ENCODE data around the gene DPEP2NB. TPM values are rescaled to one million over a fixed set of nuclear protein-coding genes. Genes with fewer than 3 reads are reported as not detected.
A peak's percentile ranks its signal among the peaks of the same experiment; 100 is the strongest.

DPEP2NB gene
- total RNA-seq, 2 experiments from 2014 or later: not detected

DNA sequence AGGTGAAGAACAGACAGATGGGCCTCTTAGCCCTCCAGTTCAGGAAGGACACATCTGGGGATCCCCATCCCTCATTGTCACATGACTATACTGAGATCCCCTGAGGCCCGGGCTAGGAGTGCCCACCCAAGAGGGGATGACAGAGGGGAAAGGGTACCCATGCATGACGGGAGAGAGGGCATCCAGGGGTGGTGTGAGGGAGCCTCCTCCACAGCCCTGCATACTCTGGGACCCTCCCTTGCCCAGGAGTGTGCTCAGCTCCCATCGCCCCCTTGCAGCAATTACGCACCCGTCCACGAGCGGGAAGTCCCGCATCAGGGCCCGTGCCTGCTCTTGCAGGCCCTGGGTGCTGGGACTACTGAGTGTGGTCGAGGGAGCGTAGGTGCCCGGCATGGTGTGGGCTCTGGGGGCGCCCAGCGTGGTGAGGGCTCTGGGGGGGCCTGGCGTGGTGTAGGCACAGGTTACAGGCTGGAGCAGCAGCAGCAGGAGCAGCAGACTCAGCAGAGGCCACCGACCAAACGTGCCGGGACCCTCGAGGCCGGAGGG is 23.0 kb downstream of the DPEP2NB start:
- DNase-seq: no peak
- H3K9me3 Mint-ChIP-seq: peaks cover 3% of the 10 kb centered on the region
- H3K4me3 Mint-ChIP-seq: no peak overlapping the region
- ATAC-seq (ENCODE audit: low read depth): no peak
- H3K27ac Mint-ChIP-seq: peak overlapping the region; percentile 99
- H3K4me1 Mint-ChIP-seq: peaks cover 16% of the 10 kb centered on the region
- POLR2A ChIA-PET: interaction anchor here (0.9 kb wide), 1 partner anchor 57 kb away, joined by 3 read pairs; no protein-coding TSS in a partner anchor
- no peaks in the 10 kb centered on the region for H3K27me3 Mint-ChIP-seq
- peaks cover 6% of the 10 kb centered on the region for H3K36me3 Mint-ChIP-seq

DNA sequence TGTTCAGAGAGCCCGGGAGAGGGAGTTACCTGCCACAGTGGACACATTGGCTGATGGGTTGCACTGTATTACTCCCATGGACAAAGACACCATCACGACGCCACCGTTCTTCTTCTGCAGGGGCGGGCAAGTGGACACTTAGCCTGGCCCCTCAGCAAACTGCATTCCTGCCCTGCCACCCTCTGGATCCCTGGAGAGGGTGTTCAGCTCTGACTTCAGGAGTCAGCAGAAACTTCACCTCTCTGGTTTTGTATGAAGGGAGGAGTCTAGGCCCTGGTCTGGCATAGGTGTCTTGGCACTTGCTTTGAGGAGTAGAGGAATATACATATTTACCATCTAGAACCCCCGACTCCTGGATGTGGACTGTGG is 25.7 kb downstream of the DPEP2NB start:
- Mint-ChIP-seq H3K4me3 (no peak overlapping the region), H3K36me3 (no peaks in the 10 kb centered on the region), H3K4me1 (peaks cover 15% of the 10 kb centered on the region), H3K9me3 (no peaks in the 10 kb centered on the region), H3K27me3 (no peaks in the 10 kb centered on the region), H3K27ac (peak overlapping the region; percentile 35)
- DNase-seq: no peak
- POLR2A ChIA-PET: no interaction called here
- ATAC-seq (ENCODE audit: low read depth): no peak

DNA sequence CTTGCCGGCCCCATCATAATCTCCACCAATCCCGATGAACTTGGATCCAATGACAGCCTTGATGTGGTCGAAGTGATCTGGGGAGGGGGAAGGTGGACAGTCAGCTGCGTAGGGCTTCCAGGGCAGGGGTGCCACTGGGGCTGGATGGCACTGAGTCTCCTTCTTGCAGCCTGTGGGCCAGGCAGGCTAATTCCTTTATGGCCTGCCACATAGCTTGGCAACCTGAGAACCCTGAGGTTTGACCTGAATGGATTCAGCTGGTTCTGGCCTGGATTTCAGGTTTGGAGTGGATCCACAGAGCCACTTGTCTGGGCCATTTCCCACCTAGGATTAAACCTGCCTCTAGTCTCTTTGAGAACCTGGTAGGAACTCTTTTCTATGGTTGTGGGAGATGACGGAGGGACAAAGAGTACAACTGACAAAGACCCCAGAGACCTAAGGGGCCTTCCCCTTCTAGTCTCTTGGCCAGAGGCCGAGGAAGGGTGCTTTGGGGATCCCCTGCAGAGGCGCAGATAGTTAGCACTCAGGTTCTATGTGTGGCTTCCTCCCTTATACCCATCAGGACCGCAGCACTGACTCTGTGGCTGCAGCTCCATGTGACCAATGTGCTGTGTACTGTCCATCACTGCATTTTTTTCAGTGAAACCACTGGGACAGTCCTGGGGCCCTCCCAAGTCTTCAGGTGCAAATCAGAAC is 26.2 kb downstream of the DPEP2NB start:
- H3K4me1 Mint-ChIP-seq: peaks cover 17% of the 10 kb centered on the region
- peak overlapping the region; percentile 34 for H3K27ac Mint-ChIP-seq
- no peaks in the 10 kb centered on the region for H3K36me3 Mint-ChIP-seq
- ATAC-seq (ENCODE audit: low read depth) (no peak), DNase-seq (no peak)
- POLR2A ChIA-PET: interaction anchor here (1.2 kb wide), 1 partner anchor 54 kb away, joined by 4 read pairs; no protein-coding TSS in a partner anchor
- no peaks in the 10 kb centered on the region for H3K9me3 Mint-ChIP-seq
- H3K4me3 Mint-ChIP-seq: no peak overlapping the region
- no peaks in the 10 kb centered on the region for H3K27me3 Mint-ChIP-seq

DNA sequence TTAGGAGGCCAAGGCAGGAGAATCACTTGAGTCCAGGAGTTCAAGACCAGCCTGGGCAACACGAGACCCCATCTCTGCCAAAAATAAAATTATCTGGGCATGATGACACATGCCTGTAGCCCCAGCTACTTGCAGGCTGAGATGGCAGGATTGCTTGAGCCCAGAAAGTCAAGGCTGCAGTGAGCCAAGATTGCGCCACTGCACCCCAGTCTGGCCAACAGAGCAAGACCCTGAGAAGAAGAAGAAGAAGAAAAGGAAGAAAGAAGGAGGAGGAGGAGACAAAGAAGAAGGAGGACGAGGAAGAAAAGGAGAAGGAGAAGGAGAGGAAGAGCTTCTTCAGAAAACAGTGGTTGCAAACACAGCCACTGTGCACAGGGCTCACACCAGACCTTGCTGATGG is 27.0 kb downstream of the DPEP2NB start:
- Mint-ChIP-seq H3K27ac (no peak overlapping the region), H3K4me1 (peaks cover 23% of the 10 kb centered on the region), H3K27me3 (no peaks in the 10 kb centered on the region), H3K9me3 (no peaks in the 10 kb centered on the region), H3K4me3 (no peak overlapping the region), H3K36me3 (no peaks in the 10 kb centered on the region)
- DNase-seq (no peak), ATAC-seq (ENCODE audit: low read depth) (no peak)
- POLR2A ChIA-PET: interaction anchor here (1.2 kb wide), 1 partner anchor 54 kb away, joined by 4 read pairs; no protein-coding TSS in a partner anchor

DNA sequence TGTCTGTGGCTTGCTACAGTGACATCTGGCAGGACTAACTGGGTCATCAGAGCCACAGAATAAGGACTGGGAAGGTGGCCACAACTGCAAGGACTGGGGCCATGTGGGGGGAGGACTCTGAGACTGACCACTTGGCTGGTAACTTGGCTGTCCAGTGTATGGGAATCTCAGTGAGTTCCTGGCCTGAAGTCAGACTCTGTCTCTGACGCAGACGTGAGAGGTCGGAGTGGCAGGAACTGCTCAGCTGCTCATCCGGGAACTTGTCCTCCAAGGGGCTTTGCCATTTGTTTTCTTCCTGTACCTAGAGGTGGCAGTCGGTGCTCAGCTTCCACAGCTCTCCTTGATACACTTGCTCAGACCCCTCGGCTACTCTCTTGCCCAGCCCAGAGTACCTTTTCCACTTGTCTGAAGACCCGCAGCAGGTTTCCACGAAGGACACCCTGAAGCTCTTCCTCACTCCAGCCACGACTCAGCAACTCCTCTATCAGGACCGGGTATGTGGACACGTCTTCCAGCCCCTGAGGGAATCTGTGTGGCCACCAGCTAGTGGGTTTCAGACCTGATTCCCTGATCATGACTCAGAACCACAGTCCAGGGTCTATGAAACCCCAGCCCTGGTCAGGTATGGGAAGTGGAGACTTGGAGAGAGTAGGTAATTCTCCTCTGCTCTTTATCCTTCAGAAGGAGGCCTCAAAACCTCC is 28.1 kb downstream of the DPEP2NB start:
- no peaks in the 10 kb centered on the region for H3K27me3 Mint-ChIP-seq
- H3K27ac Mint-ChIP-seq: peak overlapping the region; percentile 10
- no peak for DNase-seq
- H3K4me1 Mint-ChIP-seq: peaks cover 24% of the 10 kb centered on the region
- POLR2A ChIA-PET: interaction anchor here (1.2 kb wide), 1 partner anchor 36 kb away, joined by 4 read pairs; the partner anchor contains the start of genes DDX28 and DUS2
- no peaks in the 10 kb centered on the region for H3K36me3 Mint-ChIP-seq
- ATAC-seq (ENCODE audit: low read depth): no peak
- no peaks in the 10 kb centered on the region for H3K9me3 Mint-ChIP-seq
- no peak overlapping the region for H3K4me3 Mint-ChIP-seq

DNA sequence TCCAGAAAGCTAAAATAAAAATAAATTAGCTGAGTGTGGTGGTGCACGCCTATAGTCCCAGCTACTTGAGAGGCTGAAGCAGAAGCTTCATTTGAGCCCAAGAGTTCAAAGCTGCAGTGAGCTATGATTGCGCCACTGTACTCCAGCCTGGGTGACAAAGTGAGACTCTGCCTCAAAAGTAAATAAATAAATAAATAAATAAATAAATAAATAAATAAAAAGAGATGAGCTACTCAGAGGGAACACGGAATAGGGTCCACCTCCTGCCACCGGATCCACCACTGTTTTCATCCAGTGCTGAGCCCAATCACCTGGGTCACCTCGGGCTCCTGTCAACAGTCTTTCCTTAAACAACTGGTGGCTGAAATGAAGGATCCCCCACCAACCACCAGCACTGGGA is 28.8 kb downstream of the DPEP2NB start:
- POLR2A ChIA-PET: interaction anchor here (1.2 kb wide), 1 partner anchor 36 kb away, joined by 4 read pairs; the partner anchor contains the start of genes DDX28 and DUS2
- Mint-ChIP-seq H3K27ac (no peak overlapping the region), H3K36me3 (no peaks in the 10 kb centered on the region), H3K4me3 (no peak overlapping the region), H3K4me1 (peaks cover 24% of the 10 kb centered on the region), H3K27me3 (no peaks in the 10 kb centered on the region), H3K9me3 (no peaks in the 10 kb centered on the region)
- no peak for DNase-seq
- ATAC-seq (ENCODE audit: low read depth): no peak

DNA sequence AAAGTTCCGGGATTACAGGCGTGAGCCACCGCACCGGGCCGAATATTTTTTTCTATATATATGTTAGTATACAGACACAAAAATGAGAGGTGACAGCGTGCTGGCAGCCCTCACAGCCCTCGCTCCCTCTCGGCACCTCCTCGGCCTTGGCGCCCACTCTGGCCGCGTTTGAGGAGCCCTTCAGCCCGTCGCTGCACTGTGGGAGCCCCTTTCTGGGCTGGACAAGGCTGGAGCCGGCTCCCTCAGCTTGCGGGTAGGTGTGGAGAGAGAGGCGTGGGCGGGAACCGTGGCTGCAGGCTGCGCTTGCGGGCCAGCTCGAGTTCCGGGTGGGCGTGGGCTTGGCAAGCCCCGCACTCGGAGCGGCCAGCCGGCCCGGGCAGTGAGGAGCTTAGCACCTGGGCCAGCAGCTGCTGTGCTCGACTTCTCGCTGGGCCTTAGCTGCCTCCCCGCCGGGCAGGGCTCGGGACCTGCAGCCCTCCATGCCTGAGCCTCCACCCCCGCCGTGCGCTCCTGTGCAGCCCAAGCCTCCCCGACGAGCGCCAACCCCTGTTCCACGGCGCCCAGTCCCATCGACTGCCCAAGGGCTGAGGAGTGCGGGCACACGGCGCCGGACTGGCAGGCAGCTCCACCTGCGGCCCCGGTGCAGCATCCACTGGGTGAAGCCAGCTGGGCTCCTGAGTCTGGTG is 33.6 kb downstream of the DPEP2NB start:
- ATAC-seq (ENCODE audit: low read depth): no peak
- H3K4me3 Mint-ChIP-seq: no peak overlapping the region
- H3K27ac Mint-ChIP-seq: no peak overlapping the region
- H3K36me3 Mint-ChIP-seq: no peaks in the 10 kb centered on the region
- peaks cover 21% of the 10 kb centered on the region for H3K4me1 Mint-ChIP-seq
- peaks cover 5% of the 10 kb centered on the region for H3K27me3 Mint-ChIP-seq
- POLR2A ChIA-PET: interaction anchor here (1.1 kb wide), 2 partner anchors 13 kb away, joined by 3 read pairs; partner anchors contain the start of gene SLC12A4
- no peaks in the 10 kb centered on the region for H3K9me3 Mint-ChIP-seq
- DNase-seq: no peak

DNA sequence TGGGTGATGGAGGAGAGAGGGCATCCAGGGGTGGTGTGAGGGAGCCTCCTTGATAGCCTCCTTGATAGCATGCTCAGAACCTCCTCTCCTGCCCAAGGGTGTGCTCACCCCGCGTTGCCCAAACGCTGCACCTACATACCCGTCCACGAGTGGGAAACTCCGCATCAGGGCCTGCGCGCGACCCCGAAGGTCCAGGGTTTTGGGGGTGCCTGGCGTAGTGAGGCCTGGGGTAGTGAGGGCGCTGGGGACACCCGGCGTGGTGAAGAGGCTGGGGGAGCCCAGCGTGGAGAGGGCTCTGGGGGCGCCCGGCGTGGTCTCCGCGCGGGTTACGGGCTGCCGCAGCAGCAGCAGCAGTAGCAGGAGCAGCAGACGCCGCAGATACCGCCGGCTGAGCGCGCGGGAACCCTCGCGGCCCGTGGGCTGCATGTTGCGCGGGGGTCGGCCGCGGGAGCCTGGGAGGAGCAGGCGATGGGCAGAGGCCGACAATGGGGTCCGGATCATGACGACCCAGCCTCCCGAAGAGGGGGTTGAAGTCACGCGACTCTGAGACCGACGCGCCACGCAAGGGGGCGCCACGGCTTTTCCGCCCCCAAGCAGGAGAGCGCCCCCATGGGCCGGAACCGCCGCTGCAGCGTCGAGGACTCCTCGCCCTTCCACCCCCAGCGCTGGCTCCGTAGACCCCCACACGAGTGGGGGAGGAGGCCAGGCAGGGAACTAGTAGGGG is 35.6 kb downstream of the DPEP2NB start, which contains the start of gene DPEP3:
Gene DPEP3, minus strand, starts transcription at position 545 of the 724 bp plus-strand sequence. Its CDS starts 119 bp downstream, at position 426.
- Mint-ChIP-seq H3K9me3 (no peaks in the 10 kb centered on the region), H3K4me1 (peaks cover 20% of the 10 kb centered on the region), H3K27me3 (peaks cover 5% of the 10 kb centered on the region), H3K27ac (no peak within 1 kb of the TSS), H3K4me3 (no peak within 1 kb of the TSS), H3K36me3 (no peaks in the 10 kb centered on the region)
- no peak for DNase-seq
- ATAC-seq (ENCODE audit: low read depth): no peak
- POLR2A ChIA-PET: no interaction called here

DNA sequence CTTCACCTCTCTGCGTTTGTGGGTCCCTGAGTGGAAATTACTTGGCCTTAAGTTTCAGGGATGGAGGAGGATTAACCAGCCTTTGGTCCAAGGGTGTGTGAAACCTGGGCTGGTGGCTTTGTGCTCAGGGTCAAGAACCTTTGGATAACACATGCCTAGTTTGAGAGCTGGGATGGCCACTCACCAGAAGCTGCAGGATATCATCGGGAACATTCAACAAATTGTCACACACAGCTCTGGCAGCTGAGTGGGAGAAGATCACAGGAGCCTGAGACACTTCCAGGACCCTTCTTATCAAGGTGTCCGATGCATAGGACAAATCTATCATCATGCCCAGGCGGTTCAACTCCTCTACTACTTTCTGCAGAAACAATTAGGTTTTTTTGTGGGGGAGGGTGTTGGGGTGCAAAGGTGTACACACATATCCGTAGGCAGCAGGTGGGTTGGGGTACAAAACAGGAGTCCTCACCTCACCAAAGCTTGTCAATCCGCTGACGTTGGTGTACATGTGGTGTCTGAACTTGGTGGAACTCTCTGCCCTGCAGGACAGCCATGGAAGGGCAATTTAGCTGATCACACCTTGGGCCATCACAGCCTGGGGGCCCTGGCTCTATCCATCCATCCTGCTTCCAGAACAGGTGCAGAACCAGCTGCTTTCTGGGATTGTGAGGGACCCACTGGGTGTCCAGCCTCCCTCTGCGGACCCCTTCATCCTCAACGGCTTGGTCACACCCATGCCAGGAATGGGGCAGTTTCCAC is 38.1 kb downstream of the DPEP2NB start:
- DNase-seq: no peak
- POLR2A ChIA-PET: no interaction called here
- H3K27ac Mint-ChIP-seq: no peak overlapping the region

DNA sequence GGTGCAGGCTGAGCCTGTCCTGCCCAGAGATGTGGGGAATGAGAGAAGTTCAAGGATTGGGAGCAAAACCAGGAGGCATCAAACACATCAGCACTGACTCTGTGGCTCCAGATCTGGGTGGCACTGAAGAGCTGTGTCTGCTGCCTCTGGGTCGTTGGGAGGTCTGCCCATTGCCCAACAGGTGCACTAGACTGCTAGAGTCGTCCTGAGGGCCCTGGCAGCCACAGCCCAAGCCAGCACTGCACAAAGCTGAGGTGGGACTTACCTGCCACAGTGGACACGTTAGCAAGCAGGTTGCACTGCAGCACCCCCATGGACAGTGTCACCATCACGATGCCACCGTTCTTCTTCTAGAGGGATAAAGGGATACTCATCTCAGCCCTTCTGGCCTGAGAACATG is 38.7 kb downstream of the DPEP2NB start:
- Mint-ChIP-seq H3K27ac (no peak overlapping the region), H3K27me3 (peaks cover 5% of the 10 kb centered on the region), H3K4me1 (peaks cover 1% of the 10 kb centered on the region), H3K4me3 (no peak overlapping the region), H3K9me3 (no peaks in the 10 kb centered on the region), H3K36me3 (no peaks in the 10 kb centered on the region)
- POLR2A ChIA-PET: no interaction called here
- DNase-seq (no peak), ATAC-seq (ENCODE audit: low read depth) (no peak)

More for the DNA sequence above, 38.1 kb downstream of the DPEP2NB start:
- no peak for ATAC-seq (ENCODE audit: low read depth)
- peaks cover 5% of the 10 kb centered on the region for H3K27me3 Mint-ChIP-seq
- no peaks in the 10 kb centered on the region for H3K36me3 Mint-ChIP-seq
- no peak overlapping the region for H3K4me3 Mint-ChIP-seq
- H3K9me3 Mint-ChIP-seq: no peaks in the 10 kb centered on the region
- H3K4me1 Mint-ChIP-seq: peaks cover 1% of the 10 kb centered on the region

DNA sequence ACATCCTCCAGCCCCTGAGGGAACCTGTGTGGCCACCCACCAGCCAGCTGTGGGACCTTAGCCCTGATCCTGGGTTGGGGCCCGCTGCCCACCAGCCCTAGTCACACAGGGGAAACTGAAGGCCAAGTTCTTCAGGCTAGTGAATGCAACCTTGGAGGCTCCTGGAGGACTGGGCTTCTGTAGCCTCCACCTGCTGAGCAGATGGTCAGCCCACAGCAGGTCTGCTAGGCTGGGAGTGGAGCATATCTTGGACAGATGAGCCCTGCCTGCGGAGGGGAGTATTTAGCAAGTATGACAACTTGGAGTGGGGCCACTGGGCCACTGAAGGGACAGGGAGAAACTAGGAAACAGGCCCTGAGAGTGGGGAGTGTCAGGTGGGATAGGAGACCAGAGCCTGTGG is 39.5 kb downstream of the DPEP2NB start:
- H3K36me3 Mint-ChIP-seq: no peaks in the 10 kb centered on the region
- POLR2A ChIA-PET: no interaction called here
- H3K4me3 Mint-ChIP-seq: no peak overlapping the region
- no peaks in the 10 kb centered on the region for H3K9me3 Mint-ChIP-seq
- H3K27me3 Mint-ChIP-seq: peaks cover 5% of the 10 kb centered on the region
- H3K4me1 Mint-ChIP-seq: peaks cover 1% of the 10 kb centered on the region
- H3K27ac Mint-ChIP-seq: no peak overlapping the region
- ATAC-seq (ENCODE audit: low read depth) (no peak), DNase-seq (no peak)
